ENCODE results near the gene SUV39H2.
"Not testable (repeated sequence)": the region's sequence is repeated elsewhere in the genome, so short reads cannot be mapped to it uniquely, and the experiment has no call there.

The SUV39H2 gene, protein sequence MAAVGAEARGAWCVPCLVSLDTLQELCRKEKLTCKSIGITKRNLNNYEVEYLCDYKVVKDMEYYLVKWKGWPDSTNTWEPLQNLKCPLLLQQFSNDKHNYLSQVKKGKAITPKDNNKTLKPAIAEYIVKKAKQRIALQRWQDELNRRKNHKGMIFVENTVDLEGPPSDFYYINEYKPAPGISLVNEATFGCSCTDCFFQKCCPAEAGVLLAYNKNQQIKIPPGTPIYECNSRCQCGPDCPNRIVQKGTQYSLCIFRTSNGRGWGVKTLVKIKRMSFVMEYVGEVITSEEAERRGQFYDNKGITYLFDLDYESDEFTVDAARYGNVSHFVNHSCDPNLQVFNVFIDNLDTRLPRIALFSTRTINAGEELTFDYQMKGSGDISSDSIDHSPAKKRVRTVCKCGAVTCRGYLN

DNA sequence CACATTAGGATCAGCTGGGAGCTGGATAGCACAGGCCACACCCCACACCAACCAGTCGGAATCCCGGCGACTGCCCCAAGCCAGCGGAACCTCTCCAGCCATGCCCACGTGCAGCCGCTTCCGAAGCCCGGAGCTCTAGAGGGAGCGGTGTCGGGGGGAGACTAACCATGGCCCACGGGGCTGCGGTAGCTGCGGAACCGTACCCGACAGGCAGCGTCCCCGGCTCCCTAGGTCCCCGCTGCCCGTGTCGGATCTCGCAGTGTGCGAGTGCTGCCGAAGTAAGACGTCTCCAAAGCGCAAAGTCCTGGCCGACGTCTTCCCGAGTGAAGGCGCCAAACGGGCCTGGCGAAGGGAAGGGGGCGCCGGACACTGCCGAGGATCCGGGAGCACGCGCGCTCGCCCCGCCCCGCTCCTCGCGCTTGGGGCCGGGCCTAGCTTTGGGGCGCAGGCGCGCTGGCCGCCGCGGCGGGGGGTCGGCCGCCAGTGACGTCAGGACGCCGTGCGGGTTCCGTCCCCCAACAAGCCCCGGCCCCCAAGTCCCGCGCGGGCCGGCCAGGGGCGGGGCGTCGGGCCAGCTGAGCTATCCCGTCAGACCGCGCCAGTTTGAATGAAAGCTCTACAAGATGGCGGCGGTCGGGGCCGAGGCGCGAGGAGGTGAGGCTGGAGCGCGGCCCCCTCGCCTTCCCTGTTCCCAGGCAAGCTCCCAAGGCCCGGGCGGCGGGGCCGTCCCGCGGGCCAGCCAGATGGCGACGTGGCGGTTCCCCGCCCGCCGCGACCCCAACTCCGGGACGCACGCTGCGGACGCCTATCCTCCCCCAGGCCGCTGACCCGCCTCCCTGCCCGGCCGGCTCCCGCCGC, at the start of gene SUV39H2:
Gene SUV39H2, plus strand, starts transcription at position 601 of the 858 bp plus-strand sequence. Its CDS starts 23 bp downstream, at position 624.
- DNase-seq (ENCODE audit: low read depth in 2 of 2) = peak; percentile 85 to 86

DNA sequence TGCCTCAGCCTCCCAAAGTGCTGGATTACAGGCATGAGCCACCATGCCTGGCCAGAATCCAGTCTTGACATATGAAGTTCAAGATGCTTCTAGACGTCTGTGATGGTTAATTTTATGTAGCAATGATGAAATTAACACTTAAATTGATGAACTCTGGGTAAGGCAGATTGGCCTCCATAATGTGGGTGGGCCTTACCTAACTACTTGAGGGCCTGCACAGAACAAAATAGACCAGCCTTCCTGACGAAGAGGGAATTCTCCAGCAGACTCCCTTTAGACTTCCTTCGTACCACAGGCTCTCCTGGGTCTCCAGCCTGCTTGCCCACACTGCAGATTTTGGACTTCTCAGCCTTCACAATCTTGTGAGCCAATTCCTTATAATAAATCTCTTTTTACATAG, 45.6 kb upstream of the SUV39H2 start:
- DNase-seq (ENCODE audit: low read depth in 2 of 2) = no peak

DNA sequence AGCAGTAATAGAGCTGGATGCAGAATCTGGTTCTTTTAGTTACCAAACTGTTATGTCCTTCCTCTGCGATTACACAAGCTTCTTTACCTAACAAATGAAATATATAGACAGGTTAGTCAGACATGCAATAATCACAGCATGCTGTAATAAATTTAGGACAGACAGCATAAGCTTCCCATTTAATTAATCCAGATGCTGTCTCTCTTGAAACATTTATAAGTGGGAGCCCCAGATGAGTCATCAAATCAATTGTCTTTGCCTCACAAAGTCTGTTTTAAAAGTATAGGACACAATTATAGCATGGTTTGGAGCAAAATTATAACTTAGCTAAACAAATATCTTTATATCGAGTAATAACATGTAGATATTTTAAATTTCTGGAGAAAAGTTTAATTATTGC, 42.5 kb upstream of the SUV39H2 start:
- DNase-seq (ENCODE audit: low read depth in 2 of 2) = no peak

DNA sequence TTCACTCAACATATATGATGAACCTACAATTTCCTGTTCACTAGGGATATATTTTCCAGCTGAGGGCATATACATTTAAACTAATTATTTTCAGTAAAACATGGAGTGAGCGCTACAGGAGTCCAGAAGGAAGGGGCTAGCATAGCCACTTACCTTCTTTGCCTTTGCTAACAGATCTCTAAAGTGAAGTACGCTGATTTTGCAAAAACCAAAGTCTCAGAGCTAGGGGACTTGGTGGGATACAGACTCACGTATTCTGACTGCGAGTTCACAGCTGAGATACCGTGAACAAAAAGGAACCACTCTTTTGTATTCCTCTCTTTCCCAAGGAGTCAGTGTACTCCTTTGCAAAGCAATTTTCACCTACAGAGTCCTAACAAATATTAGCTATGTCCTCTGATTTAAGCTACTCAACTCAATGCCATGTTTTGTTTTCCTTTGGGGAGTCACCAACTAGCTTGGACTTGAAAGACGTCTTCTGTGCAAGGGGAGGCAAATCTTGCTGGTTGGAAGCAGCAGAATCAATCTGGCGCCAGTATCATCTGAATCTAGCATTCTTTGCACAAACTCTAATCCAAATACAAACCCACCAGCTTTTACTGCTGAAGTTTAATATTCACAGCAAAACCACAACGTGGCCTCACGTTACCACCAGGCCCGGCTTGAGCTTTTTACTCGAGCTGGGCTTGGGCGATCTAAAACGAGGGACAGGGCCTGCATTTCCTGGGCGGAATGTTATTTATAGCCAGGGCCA, 41.5 kb upstream of the SUV39H2 start:
- no peak for DNase-seq (ENCODE audit: low read depth in 2 of 2)

DNA sequence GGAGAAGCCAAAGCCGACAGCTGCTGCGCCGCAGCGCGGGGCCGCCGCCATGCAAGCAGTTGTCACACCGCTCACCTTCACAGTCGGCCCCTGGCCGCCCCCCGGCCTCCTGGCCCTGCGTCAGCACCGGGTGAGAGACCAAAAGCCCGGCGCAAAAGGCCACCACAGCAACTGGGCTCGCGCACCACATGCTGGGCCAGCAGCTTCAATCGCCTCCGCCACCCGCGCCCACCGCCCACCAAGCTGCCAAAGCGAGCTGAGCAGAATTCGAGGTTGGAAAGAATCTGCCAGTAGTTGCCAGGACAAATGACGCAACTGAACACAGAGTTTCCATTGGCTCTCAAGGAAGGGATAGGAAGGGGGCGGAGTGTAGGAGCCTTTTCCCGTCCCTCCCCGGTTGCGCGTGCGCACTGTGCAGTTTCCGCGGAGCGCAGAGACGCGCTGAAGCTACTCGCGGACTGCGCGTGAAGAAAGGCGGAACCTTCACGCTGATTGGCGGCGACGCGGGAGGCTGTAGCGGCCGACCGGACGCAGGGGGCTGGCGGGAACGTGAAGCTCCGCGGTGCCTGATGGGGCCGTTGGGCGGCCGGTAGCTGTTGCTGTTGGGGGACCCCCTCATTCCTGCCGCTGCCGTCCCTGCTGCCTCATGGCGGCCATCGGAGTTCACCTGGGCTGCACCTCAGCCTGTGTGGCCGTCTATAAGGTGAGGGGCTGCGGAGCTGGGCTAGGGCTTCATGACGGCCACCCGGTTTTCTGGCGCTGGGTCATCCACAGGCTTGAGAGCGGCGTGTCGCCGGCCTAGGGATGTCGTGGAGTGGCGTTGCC, 40.7 kb upstream of the SUV39H2 start, which contains the start of the genes CDNF, HSPA14 and MSANTD7:
Gene CDNF, minus strand, starts transcription at position 281 of the 825 bp plus-strand sequence. Its CDS starts 91 bp downstream, at position 190.
Gene HSPA14, plus strand, starts transcription at position 550 of the 825 bp plus-strand sequence. Its CDS starts 97 bp downstream, at position 647.
Gene MSANTD7, plus strand, starts transcription at position 550 of the 825 bp plus-strand sequence. CDS start 3,979 bp downstream, outside the sequence.
- peak; percentile 99 for DNase-seq (ENCODE audit: low read depth in 2 of 2)

DNA sequence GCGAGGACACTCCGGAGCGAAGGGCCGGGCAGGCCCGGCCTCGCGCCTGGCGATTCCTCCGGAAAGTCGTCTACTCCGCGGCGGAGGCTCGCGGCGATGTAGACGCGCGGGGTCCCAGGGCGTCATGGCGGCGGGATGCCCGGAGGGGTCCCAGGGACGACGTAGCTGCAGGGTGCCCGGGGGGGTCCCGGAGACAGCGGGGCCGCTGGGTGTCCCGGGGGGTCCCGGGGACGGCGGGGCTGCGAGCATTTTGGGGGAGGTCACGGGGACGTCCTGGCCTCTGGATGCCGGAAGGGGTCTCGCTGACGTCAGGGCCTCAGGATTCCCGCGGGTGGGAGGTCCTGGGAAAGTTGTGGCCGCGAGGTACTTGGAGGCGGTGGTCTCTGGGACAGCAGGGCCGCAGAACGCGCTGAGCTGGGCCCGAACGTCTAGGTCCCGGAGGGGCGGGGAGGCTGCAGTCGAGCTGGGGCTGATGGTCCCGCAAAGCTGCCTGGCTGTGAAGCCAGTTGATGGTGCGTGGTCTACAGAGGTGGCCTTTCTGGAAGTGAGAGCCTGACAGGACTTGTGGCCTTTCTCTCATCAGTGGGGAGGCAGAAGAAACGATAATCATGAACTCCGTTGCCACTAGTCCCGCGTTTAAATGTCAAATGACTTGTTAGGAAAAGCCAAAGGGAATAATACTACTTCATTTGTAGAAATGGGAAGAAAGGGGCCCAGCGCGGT, 39.9 kb upstream of the SUV39H2 start:
- no peak for DNase-seq (ENCODE audit: low read depth in 2 of 2)

DNA sequence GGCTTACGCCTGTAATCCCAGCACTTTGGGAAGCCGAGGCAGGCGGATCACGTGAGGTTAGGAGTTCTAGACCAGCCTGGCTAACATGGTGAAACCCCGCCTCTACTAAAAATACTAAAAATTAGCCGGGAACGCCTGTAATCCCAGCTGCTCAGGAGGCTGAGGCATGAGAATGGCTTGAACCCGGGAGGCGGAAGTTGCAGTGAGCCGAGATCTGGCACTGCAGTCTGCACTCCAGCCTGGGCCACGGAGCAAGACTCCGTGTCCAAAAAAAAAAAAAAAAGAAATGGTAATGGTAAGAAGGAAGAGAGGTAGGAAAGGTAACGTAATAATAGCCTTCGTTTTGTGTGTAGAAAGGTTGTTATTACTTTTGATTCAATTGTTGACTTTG, 39.4 kb upstream of the SUV39H2 start:
- no peak for DNase-seq (ENCODE audit: low read depth in 2 of 2)

DNA sequence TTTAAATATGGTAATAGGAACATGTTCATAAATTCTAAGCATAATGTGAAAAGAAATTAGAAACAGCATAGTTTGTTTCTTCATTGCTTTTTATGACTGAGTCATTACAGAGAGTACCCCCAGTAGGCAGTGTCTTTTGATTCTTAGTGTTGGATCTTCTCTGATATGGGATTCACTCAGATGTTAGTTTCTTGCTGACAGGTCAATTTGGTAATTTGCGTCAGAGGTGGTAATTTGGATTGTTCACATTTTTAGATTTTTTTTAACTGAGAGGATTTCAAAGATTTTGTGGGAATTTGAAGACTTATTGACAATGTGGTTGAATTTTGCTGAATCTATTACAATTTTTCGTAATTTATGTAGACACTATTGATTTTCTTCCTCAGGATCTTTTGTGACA, 38.5 kb upstream of the SUV39H2 start:
- no peak for DNase-seq (ENCODE audit: low read depth in 2 of 2)

DNA sequence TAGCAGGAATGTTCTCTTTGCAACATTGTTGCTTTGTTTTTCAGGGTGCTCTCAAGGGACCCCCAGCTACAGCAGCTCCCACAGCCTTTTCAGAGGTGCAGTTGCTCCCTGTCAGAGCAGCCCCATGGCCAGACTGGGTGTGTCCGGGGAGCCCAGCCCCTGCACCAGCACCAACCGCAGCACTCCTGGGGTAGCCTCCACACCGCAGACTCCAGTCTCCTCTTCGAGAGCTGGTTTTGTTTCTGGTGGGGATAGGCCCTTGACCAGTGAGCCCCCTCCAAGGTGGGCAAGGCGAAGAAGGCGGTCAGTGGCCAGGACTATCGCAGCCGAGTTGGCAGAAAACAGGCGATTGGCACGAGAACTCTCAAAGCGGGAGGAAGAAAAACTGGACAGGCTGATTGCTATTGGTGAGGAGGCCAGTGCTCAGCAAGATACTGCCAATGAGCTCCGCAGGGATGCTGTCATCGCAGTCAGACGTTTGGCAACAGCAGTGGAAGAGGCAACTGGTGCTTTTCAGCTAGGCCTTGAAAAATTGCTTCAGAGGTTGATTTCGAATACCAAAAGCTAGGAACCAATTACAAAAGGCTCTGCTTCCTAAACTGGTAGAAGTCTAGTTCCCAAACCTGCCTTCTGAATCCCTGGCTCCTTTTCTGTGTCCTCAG, 35.2 kb upstream of the SUV39H2 start:
- no peak for DNase-seq (ENCODE audit: low read depth in 2 of 2)

DNA sequence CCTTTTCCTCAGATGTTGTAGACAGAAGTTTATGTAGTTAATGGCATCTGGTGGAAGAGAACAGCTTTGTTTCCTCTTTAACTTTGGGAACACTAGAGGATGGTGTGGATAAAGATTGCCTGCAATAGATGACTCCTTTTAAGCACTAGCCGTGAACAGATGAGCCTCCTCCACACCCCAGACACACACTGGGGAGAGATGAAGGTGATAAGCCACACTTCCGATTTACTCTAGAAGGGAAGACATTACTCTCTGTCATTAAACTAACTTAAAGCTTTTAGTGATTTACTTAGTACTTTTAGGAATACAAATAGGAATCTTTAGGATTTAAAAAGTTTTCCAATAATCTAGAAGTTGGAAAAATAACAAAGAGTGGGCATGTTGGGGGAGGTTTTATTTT, 33.7 kb upstream of the SUV39H2 start:
- DNase-seq (ENCODE audit: low read depth in 2 of 2) = no peak

DNA sequence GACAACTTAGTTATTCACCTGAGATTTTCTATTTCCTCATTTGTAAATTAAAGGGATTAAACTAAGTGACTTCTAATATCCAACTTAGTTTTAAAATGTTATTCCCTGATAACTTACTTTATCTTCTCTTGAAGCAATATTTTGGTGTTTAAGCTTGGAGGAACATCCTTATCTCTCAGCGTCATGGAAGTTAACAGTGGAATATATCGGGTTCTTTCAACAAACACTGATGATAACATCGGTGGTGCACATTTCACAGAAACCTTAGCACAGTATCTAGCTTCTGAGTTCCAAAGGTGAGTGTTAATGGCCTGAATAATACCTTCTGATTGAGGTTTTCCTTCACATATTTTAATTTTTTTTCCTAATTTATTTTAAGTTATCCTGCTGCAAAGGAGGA, 26.4 kb upstream of the SUV39H2 start:
- DNase-seq (ENCODE audit: low read depth in 2 of 2) = no peak

DNA sequence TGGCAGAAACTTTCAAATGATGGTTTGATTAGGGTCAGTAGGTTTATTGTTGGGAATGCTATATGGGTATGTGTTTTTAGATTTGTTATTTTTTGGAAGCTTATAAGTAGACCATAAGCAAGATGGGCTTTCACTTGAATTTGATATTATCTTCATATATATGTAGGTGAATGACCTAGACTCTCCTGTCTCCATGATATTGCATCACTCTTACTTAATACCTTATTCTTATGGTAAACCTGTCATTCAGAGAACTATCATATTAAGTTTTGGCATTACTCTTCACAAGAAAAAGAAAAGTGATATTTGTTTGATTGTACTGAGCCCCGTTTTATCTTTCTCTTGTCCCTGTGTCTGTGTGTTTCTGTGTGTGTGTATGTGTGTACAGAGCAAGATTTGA, 23.2 kb upstream of the SUV39H2 start:
- no peak for DNase-seq (ENCODE audit: low read depth in 2 of 2)

DNA sequence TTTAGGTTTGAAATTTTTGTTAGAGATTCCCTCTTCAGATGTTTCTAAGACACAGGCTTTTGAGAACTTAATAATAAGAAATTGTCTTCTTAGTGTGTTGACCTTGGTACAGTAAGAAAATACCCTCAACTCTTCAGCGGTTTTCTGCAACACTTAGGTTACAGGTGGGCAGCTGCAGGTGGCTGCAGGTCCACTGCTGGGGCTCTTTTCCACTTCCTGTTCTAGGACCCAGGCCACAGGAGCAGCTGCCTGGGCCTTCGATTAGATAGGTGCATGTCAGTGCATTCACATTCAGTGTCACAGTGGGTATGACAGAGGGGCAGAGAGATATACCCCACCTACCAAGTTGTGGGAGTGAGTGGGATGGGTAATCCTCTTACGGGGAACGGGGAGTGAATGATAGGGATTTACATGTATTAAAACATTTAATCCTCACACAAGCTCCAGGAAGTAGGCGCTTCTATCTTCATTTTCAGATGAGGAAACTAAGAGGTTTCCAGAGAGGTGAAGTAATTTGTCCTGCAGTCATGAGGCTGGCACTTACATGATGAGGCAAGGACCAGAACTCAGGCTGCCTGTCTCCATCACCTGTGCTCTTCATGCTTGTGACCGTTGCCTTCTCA, 20.2 kb upstream of the SUV39H2 start:
- DNase-seq (ENCODE audit: low read depth in 2 of 2) = no peak

DNA sequence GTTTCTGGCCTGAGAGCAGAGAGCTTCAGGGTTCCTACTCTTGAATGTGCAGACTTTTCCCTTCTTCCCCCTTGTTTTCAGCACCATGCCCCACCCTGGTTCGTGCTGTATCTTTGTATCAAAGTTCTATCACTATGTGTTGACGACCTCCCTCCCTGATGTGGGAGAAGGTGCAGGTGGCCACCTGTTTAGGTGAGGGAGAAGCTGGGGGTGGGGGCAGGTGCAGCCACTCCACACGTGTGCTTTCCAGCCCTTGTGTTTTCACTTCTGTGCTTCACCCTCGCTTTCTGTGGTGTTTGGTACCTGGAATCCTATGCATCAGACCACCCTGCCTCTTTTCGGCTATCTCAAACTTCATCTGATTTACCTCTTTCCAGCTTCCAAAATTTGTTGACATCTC, 19.6 kb upstream of the SUV39H2 start:
- DNase-seq (ENCODE audit: low read depth in 2 of 2) = no peak

DNA sequence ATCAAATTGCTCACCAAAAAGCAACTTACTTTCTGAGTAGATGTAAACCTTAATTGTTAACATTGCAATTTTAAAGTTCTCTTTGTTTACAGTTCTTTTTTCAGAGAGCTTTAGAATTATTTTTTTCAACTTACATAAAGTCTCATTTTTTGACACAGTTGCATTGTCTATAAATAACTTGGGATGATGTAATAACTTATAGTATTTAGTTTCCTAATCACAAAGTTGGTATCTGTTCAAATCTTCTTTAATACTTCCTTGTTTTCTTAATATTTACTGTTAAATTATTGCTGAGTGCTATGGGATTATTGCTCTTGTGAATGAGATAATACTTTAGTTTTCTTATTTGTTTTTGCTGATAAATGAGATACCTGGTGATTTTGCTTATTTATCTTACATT, 18.9 kb upstream of the SUV39H2 start:
- DNase-seq (ENCODE audit: low read depth in 2 of 2) = no peak

DNA sequence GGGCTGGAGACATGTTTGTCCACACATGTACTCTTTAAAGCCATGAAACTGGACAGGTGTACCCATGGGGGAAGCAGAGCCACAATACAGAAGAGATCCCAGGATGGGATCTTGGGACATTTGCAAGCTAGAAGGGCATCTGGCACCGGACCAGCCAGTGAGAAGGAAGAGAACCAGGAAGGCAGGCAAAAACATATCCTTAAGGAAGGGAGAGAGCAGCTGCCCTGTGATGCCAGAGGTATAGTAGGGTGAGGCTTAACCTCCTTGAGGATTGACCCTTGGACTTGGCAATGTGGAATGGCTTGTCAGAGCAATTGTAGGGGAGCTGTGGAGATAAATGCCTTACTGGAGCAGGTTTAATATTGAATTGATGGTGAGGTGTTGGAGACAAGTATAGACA, 17.9 kb upstream of the SUV39H2 start:
- DNase-seq (ENCODE audit: low read depth in 2 of 2) = no peak

DNA sequence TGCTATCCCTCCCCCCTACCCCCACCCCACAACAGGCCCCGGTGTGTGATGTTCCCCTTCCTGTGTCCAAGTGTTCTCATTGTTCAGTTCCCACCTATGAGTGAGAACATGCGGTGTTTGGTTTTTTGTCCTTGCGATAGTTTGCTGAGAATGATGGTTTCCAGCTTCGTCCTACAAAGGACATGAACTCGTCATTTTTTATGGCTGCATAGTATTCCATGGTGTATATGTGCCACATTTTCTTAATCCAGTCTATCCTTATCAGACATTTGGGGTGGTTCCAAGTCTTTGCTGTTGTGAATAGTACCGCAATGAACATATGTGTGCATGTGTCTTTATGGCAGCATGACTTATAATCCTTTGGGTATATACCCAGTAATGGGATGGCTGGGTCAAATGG, 14.2 kb upstream of the SUV39H2 start:
- DNase-seq (ENCODE audit: low read depth in 2 of 2) = not testable (repeated sequence)

DNA sequence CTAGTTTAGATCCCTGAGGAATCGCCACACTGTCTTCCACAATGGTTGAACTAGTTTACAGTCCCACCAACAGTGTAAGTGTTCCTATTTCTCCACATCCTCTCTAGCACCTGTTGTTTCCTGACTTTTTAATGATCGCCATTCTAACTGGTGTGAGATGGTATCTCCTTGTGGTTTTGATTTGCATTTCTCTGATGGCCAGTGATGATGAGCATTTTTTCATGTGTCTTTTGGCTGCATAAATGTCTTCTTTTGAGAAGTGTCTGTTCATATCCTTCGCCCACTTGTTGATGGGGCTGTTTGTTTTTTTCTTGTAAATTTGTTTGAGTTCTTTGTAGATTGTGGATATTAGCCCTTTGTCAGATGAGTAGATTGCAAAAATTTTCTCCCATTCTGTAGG, 13.8 kb upstream of the SUV39H2 start:
- DNase-seq (ENCODE audit: low read depth in 2 of 2) = not testable (repeated sequence)

DNA sequence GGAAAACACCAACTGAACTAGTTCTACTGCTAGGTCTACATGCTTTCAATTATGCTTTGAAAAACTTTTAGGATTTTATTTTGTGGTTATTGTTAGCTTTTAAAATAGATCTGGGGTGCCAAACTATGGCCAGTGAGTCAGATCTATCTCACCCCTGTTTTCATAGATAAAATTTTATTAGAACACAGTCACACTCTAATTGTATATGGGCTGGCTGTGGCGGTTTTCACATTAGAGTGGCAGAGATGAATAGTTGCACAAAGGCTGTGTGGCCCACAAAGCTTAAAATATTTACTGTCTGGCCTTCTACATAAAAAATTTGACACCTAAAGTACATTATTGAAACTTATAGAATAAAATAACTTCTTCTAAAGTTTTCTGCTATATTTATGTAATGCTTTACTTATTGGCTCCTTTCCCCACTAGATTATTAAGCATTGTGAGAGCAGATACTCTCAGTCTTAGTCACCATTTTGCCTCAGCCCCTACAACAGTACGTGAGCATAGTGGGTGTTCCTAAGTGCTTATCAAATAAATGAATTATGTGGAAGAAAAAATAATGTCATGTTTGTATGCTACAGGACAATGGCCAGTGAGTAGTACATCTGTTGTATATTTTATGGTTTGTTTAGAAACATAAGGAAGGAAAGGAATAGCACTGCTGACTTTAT, 5.4 kb upstream of the SUV39H2 start:
- no peak for DNase-seq (ENCODE audit: low read depth in 2 of 2)
